ENCODE data around the gene TLE5.
"Not testable (repeated sequence)": the region's sequence is repeated elsewhere in the genome, so short reads cannot be mapped to it uniquely, and the experiment has no call there.

The TLE5 gene

GRCh38 chr19:3045191-3045590 is 17.1 kb downstream of the TLE5 start:
- DNase-seq (ENCODE audit: low spot score), result no peak

GRCh38 chr19:3042621-3043267 is 19.6 kb downstream of the TLE5 start:
- DNase-seq (ENCODE audit: low spot score), result no peak

- DNase-seq (ENCODE audit: low spot score), result no peak
Measured at GRCh38 chr19:3041761-3042620, 20.3 kb downstream of the TLE5 start.

- DNase-seq (ENCODE audit: low spot score), result no peak
Measured at GRCh38 chr19:3041327-3041726, 21.0 kb downstream of the TLE5 start.

GRCh38 chr19:3039641-3040077 is 22.6 kb downstream of the TLE5 start:
- no peak for DNase-seq (ENCODE audit: low spot score)

GRCh38 chr19:3039125-3039524 is 23.2 kb downstream of the TLE5 start:
- no peak for DNase-seq (ENCODE audit: low spot score)

GRCh38 chr19:3038214-3038613 is 24.1 kb downstream of the TLE5 start:
- DNase-seq (ENCODE audit: low spot score), result no peak

GRCh38 chr19:3036977-3037544 is 25.2 kb downstream of the TLE5 start:
- not testable (repeated sequence) for DNase-seq (ENCODE audit: low spot score)

- peak; percentile 88 for DNase-seq (ENCODE audit: low spot score)
Measured at GRCh38 chr19:3036119-3036976, 25.9 kb downstream of the TLE5 start.

- peak; percentile 99 for DNase-seq (ENCODE audit: low spot score)
Measured at GRCh38 chr19:3035542-3036118, 26.7 kb downstream of the TLE5 start.

GRCh38 chr19:3034656-3035541 is 27.4 kb downstream of the TLE5 start:
- peak; percentile 54 for DNase-seq (ENCODE audit: low spot score)

- no peak for DNase-seq (ENCODE audit: low spot score)
Measured at GRCh38 chr19:3034406-3034655, 28.0 kb downstream of the TLE5 start.

- DNase-seq (ENCODE audit: low spot score), result no peak
Measured at GRCh38 chr19:3033595-3034405, 28.5 kb downstream of the TLE5 start.

- DNase-seq (ENCODE audit: low spot score), result no peak
Measured at GRCh38 chr19:3031607-3031867, 30.8 kb downstream of the TLE5 start.

GRCh38 chr19:3029065-3029923 is 33.0 kb downstream of the TLE5 start, which contains the start of gene TLE2:
Gene TLE2 (minus strand): TSS chr19:3029280. CDS start chr19:3028904, 376 bp downstream.
- DNase-seq (ENCODE audit: low spot score), result no peak

GRCh38 chr19:3028305-3029064 is 33.8 kb downstream of the TLE5 start:
- no peak for DNase-seq (ENCODE audit: low spot score)

GRCh38 chr19:3027981-3028304 is 34.4 kb downstream of the TLE5 start:
- DNase-seq (ENCODE audit: low spot score), result no peak

GRCh38 chr19:3027292-3027691 is 35.0 kb downstream of the TLE5 start:
- no peak for DNase-seq (ENCODE audit: low spot score)

- DNase-seq (ENCODE audit: low spot score), result no peak
Measured at GRCh38 chr19:3026768-3027167, 35.5 kb downstream of the TLE5 start.
